Endodermal cell (in vitro differentiated cells): ENCODE data around the gene SREBF1. TPM values are rescaled to one million over a fixed set of nuclear protein-coding genes. Genes with fewer than 3 reads are reported as not detected.

Experiments
- DNase-seq: peaks from one replicate; pipeline ENCODE4 v3.0.0-alpha.2; 2017
- H3K27ac ChIP-seq: 2 replicates; pipeline ENCODE4 v1.5.1; 2013; ENCODE audit warnings: mild to moderate bottlenecking, low read depth, low read length, moderate library complexity
- H3K27me3 ChIP-seq: 2 replicates; pipeline ENCODE4 v1.6.1; 2013; ENCODE audit warnings: mild to moderate bottlenecking, low read length, moderate library complexity; ENCODE audit not compliant: insufficient read depth, control insufficient read depth, poor library complexity, severe bottlenecking
- H3K36me3 ChIP-seq: 2 replicates; pipeline ENCODE4 v1.7.0; 2013; ENCODE audit warnings: mild to moderate bottlenecking, low read length, moderate library complexity; ENCODE audit not compliant: control insufficient read depth, insufficient read depth
- H3K4me1 ChIP-seq: one replicate; pipeline ENCODE4 v1.7.0; 2013; ENCODE audit warnings: low read length; ENCODE audit not compliant: control insufficient read depth, insufficient read depth
- H3K4me3 ChIP-seq: 2 replicates; pipeline ENCODE4 v1.5.1; 2013; ENCODE audit warnings: mild to moderate bottlenecking, low read length, moderate library complexity
- H3K9ac ChIP-seq: 2 replicates; pipeline ENCODE4 v1.6.1; 2013; ENCODE audit warnings: mild to moderate bottlenecking, low read length, moderate library complexity; ENCODE audit not compliant: poor library complexity, severe bottlenecking; ENCODE audit errors: extremely low read depth
- H3K9me3 ChIP-seq: 2 replicates; pipeline ENCODE4 v1.6.1; 2013; ENCODE audit warnings: mild to moderate bottlenecking, low read length, moderate library complexity; ENCODE audit not compliant: control insufficient read depth
- H3K27ac Mint-ChIP-seq: 2 replicates; pipeline ENCODE4 v1.8.0; 2020; ENCODE audit warnings: mixed read lengths
- H3K27me3 Mint-ChIP-seq: 2 replicates; pipeline ENCODE4 v1.8.0; 2021; ENCODE audit warnings: mild to moderate bottlenecking, mixed read lengths; ENCODE audit not compliant: insufficient read depth
- H3K36me3 Mint-ChIP-seq: 2 replicates; pipeline ENCODE4 v1.8.0; 2020; ENCODE audit warnings: low read depth, mixed read lengths
- H3K4me1 Mint-ChIP-seq: 2 replicates; pipeline ENCODE4 v1.8.0; 2020; ENCODE audit warnings: mixed read lengths
- H3K4me3 Mint-ChIP-seq: 2 replicates; pipeline ENCODE4 v1.8.0; 2020; ENCODE audit warnings: mild to moderate bottlenecking, moderate library complexity, mixed read lengths
- H3K9me3 Mint-ChIP-seq: 2 replicates; pipeline ENCODE4 v1.8.0; 2020; ENCODE audit warnings: mild to moderate bottlenecking, mixed read lengths
- WGBS, 2 experiments: methylation state at CpG; one replicate each; pipeline versions ENCODE4 v1.1.5 to v1.1.7; 2013; ENCODE audit warnings: missing lambda C conversion rate in 2 of 2, mixed read lengths in 1 of 2; ENCODE audit not compliant: insufficient coverage in 1 of 2, insufficient read length in 1 of 2; 5-methylcytosine and 5-hydroxymethylcytosine counted together
- total RNA-seq, 2 donors: library from RNA; stranded (reverse); fragmentation: NEBNext Ultra II Directional in 1 of 2; extraction: Animal tissue kit (Norgen Biotek cat#: 25700) in 1 of 2; gene quantifications; 2 replicates in 1 of 2; 3 replicates in 1 of 2; pipeline ENCODE4 v1.2.1, GENCODE V29; 2021
- TF ChIP-seq, protein P1 (sequence below): fragments of 200-600 bp; sonication (generic); conservative IDR thresholded peaks from 2 replicates; pipeline ENCODE4 v1.5.0; 2021; ENCODE audit warnings: antibody characterized with exemption, mild to moderate bottlenecking

SREBF1 gene
- total RNA-seq, 2 donors from 2014 or later = 39.0 to 58.2 TPM

DNA sequence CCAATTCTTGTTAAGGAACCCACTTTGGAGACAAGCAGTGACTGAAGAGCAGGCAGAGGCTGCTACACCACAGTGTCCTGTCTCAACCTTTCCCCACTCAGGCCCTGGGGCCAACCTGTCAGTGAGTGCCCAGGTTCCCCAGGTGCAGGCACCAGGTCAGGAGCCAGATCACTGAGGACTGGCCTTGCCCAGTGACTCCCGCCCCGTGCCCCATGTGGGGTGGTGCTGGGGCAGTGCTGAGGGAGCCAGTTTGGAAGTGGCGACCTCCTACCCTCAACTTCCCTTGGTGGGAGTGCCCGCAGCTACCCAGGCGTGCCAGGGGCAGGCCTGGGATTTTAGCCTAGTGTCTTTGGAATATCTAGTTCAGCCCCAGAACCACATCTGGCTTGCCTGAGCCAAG is 29.3 kb downstream of the SREBF1 start:
- Mint-ChIP-seq H3K9me3 (no peaks in the 10 kb centered on the region), H3K36me3 (peaks cover 29% of the 10 kb centered on the region), H3K27me3 (peaks cover 12% of the 10 kb centered on the region), H3K4me1 (peaks cover 8% of the 10 kb centered on the region), H3K27ac (no peak overlapping the region), H3K4me3 (no peak overlapping the region)
- no peak for DNase-seq
- no peak overlapping the region for H3K9ac ChIP-seq
- H3K36me3 ChIP-seq = peaks cover 42% of the 10 kb centered on the region
- no peaks in the 10 kb centered on the region for H3K27me3 ChIP-seq
- H3K9me3 ChIP-seq = no peaks in the 10 kb centered on the region
- no peak overlapping the region for H3K4me3 ChIP-seq
- TF ChIP-seq, protein P1, sequence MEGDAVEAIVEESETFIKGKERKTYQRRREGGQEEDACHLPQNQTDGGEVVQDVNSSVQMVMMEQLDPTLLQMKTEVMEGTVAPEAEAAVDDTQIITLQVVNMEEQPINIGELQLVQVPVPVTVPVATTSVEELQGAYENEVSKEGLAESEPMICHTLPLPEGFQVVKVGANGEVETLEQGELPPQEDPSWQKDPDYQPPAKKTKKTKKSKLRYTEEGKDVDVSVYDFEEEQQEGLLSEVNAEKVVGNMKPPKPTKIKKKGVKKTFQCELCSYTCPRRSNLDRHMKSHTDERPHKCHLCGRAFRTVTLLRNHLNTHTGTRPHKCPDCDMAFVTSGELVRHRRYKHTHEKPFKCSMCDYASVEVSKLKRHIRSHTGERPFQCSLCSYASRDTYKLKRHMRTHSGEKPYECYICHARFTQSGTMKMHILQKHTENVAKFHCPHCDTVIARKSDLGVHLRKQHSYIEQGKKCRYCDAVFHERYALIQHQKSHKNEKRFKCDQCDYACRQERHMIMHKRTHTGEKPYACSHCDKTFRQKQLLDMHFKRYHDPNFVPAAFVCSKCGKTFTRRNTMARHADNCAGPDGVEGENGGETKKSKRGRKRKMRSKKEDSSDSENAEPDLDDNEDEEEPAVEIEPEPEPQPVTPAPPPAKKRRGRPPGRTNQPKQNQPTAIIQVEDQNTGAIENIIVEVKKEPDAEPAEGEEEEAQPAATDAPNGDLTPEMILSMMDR = no peak
- peaks cover 9% of the 10 kb centered on the region for H3K4me1 ChIP-seq
- 95 to 100% methylated on average over 2 to 5 of the region's 5 CpGs for WGBS, 2 experiments
- no peak overlapping the region for H3K27ac ChIP-seq

DNA sequence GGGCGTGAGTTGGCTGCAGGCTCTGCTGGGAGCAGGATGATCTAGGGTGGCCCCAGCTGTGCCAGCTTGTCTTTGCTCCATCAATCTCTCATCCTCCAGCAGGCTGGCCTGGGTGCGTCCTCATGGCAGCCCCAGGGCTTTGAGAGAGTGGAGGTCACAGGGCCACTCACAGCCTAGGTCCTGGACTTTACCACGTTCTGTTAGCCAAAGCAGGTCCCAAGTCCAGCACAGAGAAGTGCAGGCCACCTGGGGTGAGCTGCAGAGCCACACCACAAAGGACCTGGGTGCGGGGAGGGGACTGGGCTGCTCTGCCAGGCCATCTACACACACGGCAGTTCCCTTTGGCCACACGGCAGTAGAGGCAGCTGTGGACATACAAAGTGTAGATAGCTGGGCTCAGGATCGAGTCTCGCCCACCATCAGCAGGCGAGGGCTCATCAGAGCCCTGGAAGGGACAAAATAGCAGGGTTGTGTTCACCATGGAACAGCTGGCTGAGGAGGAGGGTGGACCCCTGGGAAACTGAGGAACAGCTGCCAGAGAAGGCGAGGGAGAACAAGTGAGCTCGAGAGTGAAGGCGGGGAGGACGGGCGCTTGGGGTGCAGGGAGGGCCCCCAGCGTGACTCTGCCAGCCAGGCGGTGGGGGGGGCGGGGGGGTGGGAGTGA is 30.0 kb downstream of the SREBF1 start:
- 90 to 97% methylated on average over 9 to 13 of the region's 17 CpGs for WGBS, 2 experiments
- Mint-ChIP-seq H3K36me3 (peaks cover 34% of the 10 kb centered on the region), H3K9me3 (no peaks in the 10 kb centered on the region), H3K4me1 (peaks cover 4% of the 10 kb centered on the region), H3K27ac (peak overlapping the region; percentile 70), H3K4me3 (no peak overlapping the region), H3K27me3 (peaks cover 12% of the 10 kb centered on the region)
- TF ChIP-seq, protein P1 = no peak
- DNase-seq = no peak
- no peak overlapping the region for H3K27ac ChIP-seq
- no peak overlapping the region for H3K4me3 ChIP-seq
- H3K4me1 ChIP-seq = peaks cover 6% of the 10 kb centered on the region
- H3K9ac ChIP-seq = no peak overlapping the region
- no peaks in the 10 kb centered on the region for H3K27me3 ChIP-seq
- H3K9me3 ChIP-seq = no peaks in the 10 kb centered on the region
- H3K36me3 ChIP-seq = peaks cover 42% of the 10 kb centered on the region

GRCh38 chr17:17806035-17806434 is 30.8 kb downstream of the SREBF1 start:
- no peaks in the 10 kb centered on the region for H3K9me3 ChIP-seq
- H3K4me3 ChIP-seq = no peak overlapping the region
- H3K9ac ChIP-seq = no peak overlapping the region
- DNase-seq = no peak
- H3K36me3 ChIP-seq = peaks cover 42% of the 10 kb centered on the region
- Mint-ChIP-seq H3K27ac (no peak overlapping the region), H3K27me3 (peaks cover 12% of the 10 kb centered on the region), H3K9me3 (no peaks in the 10 kb centered on the region), H3K36me3 (peaks cover 36% of the 10 kb centered on the region), H3K4me3 (no peak overlapping the region), H3K4me1 (no peaks in the 10 kb centered on the region)
- peaks cover 6% of the 10 kb centered on the region for H3K4me1 ChIP-seq
- TF ChIP-seq, protein P1 = no peak
- H3K27me3 ChIP-seq = no peaks in the 10 kb centered on the region
- 93 to 100% methylated on average over 3 to 4 of the region's 4 CpGs for WGBS, 2 experiments
- no peak overlapping the region for H3K27ac ChIP-seq
